ENCODE results near the gene TRPV2.

Gene TRPV2

GRCh38 chr17:16474012-16474725 lies 58.8 kb downstream of the TRPV2 start:
- peak in 1 of 4 experiments; percentile 30 for DNase-seq

GRCh38 chr17:16475179-16475704 lies 59.9 kb downstream of the TRPV2 start:
- peak in 3 of 4 experiments; percentile 26 to 54 (median 42) for DNase-seq

DNA sequence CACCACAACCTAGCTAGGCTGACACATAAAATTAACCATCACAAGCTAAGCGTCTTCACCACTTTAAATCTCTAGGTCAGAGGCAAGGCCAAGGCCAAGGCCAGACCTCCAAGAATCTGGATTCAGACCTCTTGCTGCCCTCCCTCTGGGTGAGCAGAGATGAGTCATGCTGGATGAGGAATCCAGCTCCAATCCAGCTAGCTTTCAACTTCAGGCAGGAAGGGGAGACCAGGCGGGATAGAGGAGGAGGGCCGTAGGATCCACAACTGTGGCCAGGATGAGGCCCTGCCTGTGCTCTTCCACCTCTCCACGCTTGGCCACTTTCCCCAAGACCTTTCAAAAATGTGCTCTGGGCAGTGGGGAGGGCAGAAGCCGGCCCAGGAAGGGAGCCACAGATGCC lies 61.9 kb downstream of the TRPV2 start:
- no peak for DNase-seq

- no peak for DNase-seq
Measured at GRCh38 chr17:16477666-16478065, 62.3 kb downstream of the TRPV2 start.

DNA sequence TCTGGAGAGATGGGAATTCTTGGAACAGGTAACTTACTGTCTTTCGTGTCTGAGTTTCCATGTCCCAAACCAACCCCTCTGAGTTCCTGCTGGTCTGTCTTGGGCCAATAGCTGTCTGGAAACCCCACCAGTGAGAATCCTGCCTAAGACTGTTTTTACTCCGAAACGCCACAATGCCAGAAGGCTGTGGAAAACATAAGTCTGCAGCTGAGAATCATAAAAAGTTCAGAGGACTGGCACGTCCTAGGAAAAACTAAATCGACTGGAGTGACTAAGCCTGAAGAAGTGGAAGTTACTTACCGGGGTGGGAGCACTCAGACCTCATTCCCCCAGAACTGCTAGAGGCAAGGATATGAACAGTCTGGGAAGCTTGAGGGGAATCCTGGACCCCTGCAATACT lies 63.3 kb downstream of the TRPV2 start:
- DNase-seq = no peak

- DNase-seq = no peak
Measured at GRCh38 chr17:16479264-16479663, 63.9 kb downstream of the TRPV2 start.

GRCh38 chr17:16480995-16481394 lies 65.6 kb downstream of the TRPV2 start:
- DNase-seq = no peak

DNA sequence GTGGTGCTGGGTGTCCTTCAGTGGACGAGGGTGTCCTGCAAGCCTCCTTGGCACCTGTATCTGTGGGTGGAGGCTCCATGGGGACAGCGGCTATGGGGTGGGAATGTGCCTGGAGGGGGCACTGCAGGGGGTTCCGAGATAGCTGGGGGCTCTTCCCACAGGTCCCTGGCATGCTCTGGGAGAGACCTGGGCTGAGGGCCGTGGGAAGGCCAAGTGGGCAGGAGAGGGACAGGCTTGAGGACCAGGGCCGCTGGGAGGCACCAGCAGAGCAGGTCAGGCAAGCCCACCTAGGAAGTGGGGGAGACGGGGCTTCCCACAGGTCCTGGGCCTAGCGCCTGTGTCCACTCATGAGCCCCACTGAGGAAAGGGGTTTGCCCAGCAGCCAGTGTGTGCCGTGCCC lies 66.9 kb downstream of the TRPV2 start:
- no peak for DNase-seq

DNA sequence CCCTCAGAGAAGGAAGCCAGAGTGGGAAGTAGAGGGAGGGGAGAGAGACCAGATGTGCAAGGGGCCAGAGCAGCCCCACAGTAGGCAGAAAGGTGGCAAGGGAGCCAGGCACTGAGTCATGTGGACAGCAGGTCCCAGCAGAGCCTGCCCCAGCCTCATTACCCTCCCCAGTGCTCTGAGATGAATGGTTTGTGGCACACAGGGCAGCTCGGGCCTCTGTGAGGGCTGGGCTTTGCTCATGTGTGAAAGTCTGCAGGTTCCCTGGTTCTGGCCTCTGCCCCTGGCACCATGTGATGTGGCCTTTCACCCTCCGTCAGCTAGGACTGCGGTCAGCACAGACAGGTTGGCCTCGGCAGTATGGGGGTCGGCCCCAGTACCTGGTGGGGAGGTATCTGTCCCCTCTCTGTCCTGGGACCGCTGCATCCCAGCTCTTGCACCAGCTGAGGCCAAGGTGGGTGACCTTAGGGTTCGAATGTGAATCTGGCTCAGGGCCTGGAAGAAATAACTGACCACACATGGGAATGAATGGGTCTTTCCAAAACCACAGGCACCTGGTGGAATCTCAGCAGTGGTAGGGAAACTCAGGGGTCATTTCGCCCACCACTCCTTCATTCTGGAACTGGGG lies 67.8 kb downstream of the TRPV2 start:
- DNase-seq = no peak

DNA sequence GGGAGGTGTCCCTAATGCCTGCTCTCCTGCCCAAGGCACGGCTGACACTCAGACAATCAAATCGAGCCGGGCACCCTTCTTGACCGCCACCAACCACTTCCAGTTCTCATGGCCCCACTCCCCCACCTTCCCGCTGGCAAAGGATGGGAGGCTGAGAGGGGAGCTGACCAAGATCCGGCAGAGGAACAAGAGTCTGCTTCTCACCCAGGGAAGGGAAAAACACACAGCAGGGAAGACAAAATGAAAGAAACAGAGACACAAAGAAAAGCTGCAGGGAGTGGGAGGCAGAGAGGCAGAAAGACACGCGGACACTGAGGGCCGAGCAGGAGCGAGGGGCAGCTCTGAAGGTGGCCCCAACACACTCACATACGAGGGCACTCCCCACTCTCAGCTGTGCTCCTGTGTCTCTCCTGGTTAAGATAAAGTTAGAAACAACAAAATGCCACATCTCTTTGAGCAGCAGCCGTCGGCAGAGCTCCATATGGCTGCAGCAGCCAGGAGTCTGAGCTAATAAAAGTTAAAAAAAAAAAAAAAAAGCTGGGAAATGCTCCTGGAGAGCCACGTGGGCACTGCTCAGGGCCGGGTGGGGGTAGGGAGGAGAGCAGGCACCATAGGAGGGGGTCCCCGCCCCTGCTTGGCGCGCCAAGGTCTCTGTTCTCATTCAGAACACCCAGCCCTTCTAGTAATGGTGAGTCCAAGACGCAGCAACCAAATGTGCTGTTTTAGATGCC lies 69.2 kb downstream of the TRPV2 start:
- no peak for DNase-seq
